Measurements from ENCODE around the gene LNPK.
"Not testable (repeated sequence)": the region's sequence is repeated elsewhere in the genome, so short reads cannot be mapped to it uniquely, and the experiment has no call there.

The LNPK gene

GRCh38 chr2:175973373-175973772 lies 28.7 kb downstream of the LNPK start:
- no peak for DNase-seq (ENCODE audit: low spot score)
- no peak for TF ChIP-seq CTCF (IDR thresholded peaks at IDR 0.05; ENCODE audit: extremely low read depth, missing control alignments)

- no peak for TF ChIP-seq CTCF (IDR thresholded peaks at IDR 0.05; ENCODE audit: extremely low read depth, missing control alignments)
Observed at GRCh38 chr2:175966839-175967238, 35.2 kb downstream of the LNPK start.

GRCh38 chr2:175965773-175966172 lies 36.3 kb downstream of the LNPK start:
- no peak for TF ChIP-seq CTCF (IDR thresholded peaks at IDR 0.05; ENCODE audit: extremely low read depth, missing control alignments)
- no peak for DNase-seq (ENCODE audit: low spot score)

More at GRCh38 chr2:175966839-175967238, 35.2 kb downstream of the LNPK start:
- no peak for DNase-seq (ENCODE audit: low spot score)

- no peak for DNase-seq (ENCODE audit: low spot score)
- no peak for TF ChIP-seq CTCF (IDR thresholded peaks at IDR 0.05; ENCODE audit: extremely low read depth, missing control alignments)
Observed at GRCh38 chr2:175964195-175964594, 37.9 kb downstream of the LNPK start.

GRCh38 chr2:175963171-175963570 lies 38.9 kb downstream of the LNPK start:
- DNase-seq (ENCODE audit: low spot score), result not testable (repeated sequence)

GRCh38 chr2:175957845-175958244 lies 44.2 kb downstream of the LNPK start:
- no peak for DNase-seq (ENCODE audit: low spot score)
- no peak for TF ChIP-seq CTCF (IDR thresholded peaks at IDR 0.05; ENCODE audit: extremely low read depth, missing control alignments)

- TF ChIP-seq CTCF (IDR thresholded peaks at IDR 0.05; ENCODE audit: extremely low read depth, missing control alignments), result no peak
- no peak for DNase-seq (ENCODE audit: low spot score)
Observed at GRCh38 chr2:175955136-175955535, 46.9 kb downstream of the LNPK start.

- no peak for DNase-seq (ENCODE audit: low spot score)
- TF ChIP-seq CTCF (IDR thresholded peaks at IDR 0.05; ENCODE audit: extremely low read depth, missing control alignments), result no peak
Observed at GRCh38 chr2:175950512-175950911, 51.6 kb downstream of the LNPK start.
